ENCODE measurements around the gene CTTNBP2. TPM values are rescaled to one million over a fixed set of nuclear protein-coding genes. Genes with fewer than 3 reads are reported as not detected.

Gene CTTNBP2
- total and polyA plus RNA-seq, 2 of the 13 experiments (the other 11 are each of a cell fraction or from before 2014, with no cell fraction given), result not detected

DNA sequence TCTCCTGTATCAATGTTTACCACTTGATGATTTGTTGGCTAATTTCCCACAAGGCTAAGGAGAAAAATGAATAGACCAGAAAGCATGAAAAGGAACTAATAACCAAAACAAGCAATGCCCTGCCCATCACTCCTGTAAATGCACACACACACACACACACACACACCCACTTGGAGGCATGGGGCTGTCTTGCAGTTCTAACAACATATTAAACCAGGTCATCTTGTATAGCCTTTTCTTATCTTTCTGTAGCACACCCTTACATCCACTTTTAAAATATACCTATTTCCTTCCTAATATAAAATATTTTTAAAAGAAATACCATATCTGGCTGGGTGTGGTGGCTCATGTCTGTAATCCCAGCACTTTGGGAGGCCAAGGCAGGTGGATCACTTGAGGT is 105.3 kb downstream of the CTTNBP2 start:
- Histone ChIP-seq H3K27me3 (ENCODE audit: control insufficient read depth in 1 of 2, insufficient read depth in 2 of 2, low read length in 2 of 2) (no peaks in the 10 kb centered on the region), H2AFZ (ENCODE audit: low read length) (no peak overlapping the region), H3K27ac (ENCODE audit: extremely low read length, insufficient read depth, low read length) (no peak overlapping the region), H3K36me3 (replicated peaks in 1 of 2; ENCODE audit: control insufficient read depth in 1 of 2, insufficient read depth in 2 of 2, low read length in 2 of 2) (no peaks in the 10 kb centered on the region), H3K9me3 (ENCODE audit: low read length) (no peaks in the 10 kb centered on the region), H3K4me1 (ENCODE audit: insufficient read depth, low read length) (no peaks in the 10 kb centered on the region), H4K20me1 (ENCODE audit: insufficient read depth, low read length) (no peaks in the 10 kb centered on the region), H3K4me3 (replicated peaks in 1 of 3; ENCODE audit: insufficient read depth in 1 of 3, low read depth in 2 of 3, low read length in 3 of 3) (no peak overlapping the region), H3K9ac (ENCODE audit: insufficient read depth, low read depth, low read length) (no peak overlapping the region), H3K4me2 (ENCODE audit: low read depth, low read length) (no peak overlapping the region), H3K79me2 (ENCODE audit: insufficient read depth, low read length) (no peaks in the 10 kb centered on the region)
- ChIA-PET CTCF (ENCODE audit: low intra/inter-chr PET ratio, low total read pairs) (no interaction called here), POLR2A (no interaction called here)
- in situ Hi-C loops (cut with HindIII; ENCODE audit: extremely low pct_ligation_motif_present, low pct_unique_long_range_greater_than_20kb) (no loop called here), intact Hi-C loops (cut with micrococcal nuclease; ENCODE audit: unreplicated experiment) (no loop called here)
- no peak for ATAC-seq
- no peak for TF ChIP-seq HOXA3 (CRISPR knock-in tag; IDR thresholded peaks at IDR 0.05)
- no peak for FAIRE-seq
- no peak for DNase-seq (ENCODE audit: low spot score)
- no TSS peak for BruUV-seq (replicated peaks)

- Histone ChIP-seq H3K4me2 (ENCODE audit: low read depth, low read length) (no peak overlapping the region), H3K36me3 (replicated peaks in 1 of 2; ENCODE audit: control insufficient read depth in 1 of 2, insufficient read depth in 2 of 2, low read length in 2 of 2) (no peaks in the 10 kb centered on the region), H4K20me1 (ENCODE audit: insufficient read depth, low read length) (no peaks in the 10 kb centered on the region), H3K4me1 (ENCODE audit: insufficient read depth, low read length) (no peaks in the 10 kb centered on the region), H3K27me3 (ENCODE audit: control insufficient read depth in 1 of 2, insufficient read depth in 2 of 2, low read length in 2 of 2) (no peaks in the 10 kb centered on the region), H3K79me2 (ENCODE audit: insufficient read depth, low read length) (no peaks in the 10 kb centered on the region), H3K4me3 (replicated peaks in 1 of 3; ENCODE audit: insufficient read depth in 1 of 3, low read depth in 2 of 3, low read length in 3 of 3) (no peak overlapping the region), H2AFZ (ENCODE audit: low read length) (no peak overlapping the region), H3K9ac (ENCODE audit: insufficient read depth, low read depth, low read length) (no peak overlapping the region), H3K9me3 (ENCODE audit: low read length) (no peaks in the 10 kb centered on the region), H3K27ac (ENCODE audit: extremely low read length, insufficient read depth, low read length) (no peak overlapping the region)
- DNase-seq (ENCODE audit: low spot score) (no peak), FAIRE-seq (no peak), ATAC-seq (no peak)
- ChIA-PET POLR2A (no interaction called here), CTCF (ENCODE audit: low intra/inter-chr PET ratio, low total read pairs) (no interaction called here)
- in situ Hi-C loops (cut with HindIII; ENCODE audit: extremely low pct_ligation_motif_present, low pct_unique_long_range_greater_than_20kb), result no loop called here
- intact Hi-C loops (cut with micrococcal nuclease; ENCODE audit: unreplicated experiment), result no loop called here
- TF ChIP-seq ZNF605 (CRISPR knock-in tag; IDR thresholded peaks at IDR 0.05), result no peak
- no peak for TF ChIP-seq SP5 (CRISPR knock-in tag; IDR thresholded peaks at IDR 0.05; ENCODE audit: borderline replicate concordance, low read depth)
- TF ChIP-seq NAIF1 (CRISPR knock-in tag; IDR thresholded peaks at IDR 0.05; ENCODE audit: borderline replicate concordance), result no peak
- WGBS (ENCODE audit: low lambda C conversion rate), result 0% methylated on average over 2 of the region's 2 CpGs
- BruUV-seq (replicated peaks), result no TSS peak
These were observed 106.3 kb downstream of the CTTNBP2 start for GRCh38 chr7:117766913-117767312.

Data from HepG2 (cell line).